Adrenal gland (tissue), 12 donors: Measurements from ENCODE around the gene CA10. TPM values are rescaled to one million over a fixed set of nuclear protein-coding genes. Genes with fewer than 3 reads are reported as not detected.

Source experiments
- DNase-seq, 7 donors: peaks; one replicate each; pipeline ENCODE4 v3.0.0-alpha.2; 2019 to 2020
- H3K27ac ChIP-seq, 5 donors: fragments of 200-600 bp; sonication (generic) in 4 of 5; 1 replicate in 3 of 5; 2 replicates in 2 of 5; pipeline versions ENCODE4 v1.5.1 to v1.8.0; 2016 to 2020; ENCODE audit warnings: mild to moderate bottlenecking in 1 of 5
- H3K27me3 ChIP-seq: fragments of 200-600 bp; 2 replicates; pipeline ENCODE4 v1.8.0; 2021
- H3K36me3 ChIP-seq, 2 donors: fragments of 200-600 bp; replicated peaks in 1 of 2; 1 replicate in 1 of 2; 2 replicates in 1 of 2; pipeline versions ENCODE4 v1.5.1 to v1.8.0; 2018 to 2022
- H3K4me1 ChIP-seq, 2 donors: fragments of 200-600 bp; replicated peaks in 1 of 2; 1 replicate in 1 of 2; 2 replicates in 1 of 2; pipeline versions ENCODE4 v1.5.1 to v1.8.0; 2018 to 2021
- H3K4me3 ChIP-seq, 4 donors: fragments of 200-600 bp; sonication (generic) in 3 of 4; one replicate each; pipeline ENCODE4 v1.5.1; 2016 to 2018
- H3K9me3 ChIP-seq, 3 donors: fragments of 200-600 bp; sonication (generic) in 1 of 3; replicated peaks in 1 of 3; 1 replicate in 2 of 3; 2 replicates in 1 of 3; pipeline versions ENCODE4 v1.5.1 to v1.8.0; 2016 to 2021
- POLR2A ChIP-seq, 2 donors: fragments of 450-650 bp; IDR thresholded peaks; one replicate each; pipeline ENCODE4 v1.6.1; 2017; ENCODE audit warnings: antibody characterized with exemption in 2 of 2, mild to moderate bottlenecking in 2 of 2, moderate library complexity in 1 of 2
- WGBS, 4 donors: extraction: QIAGEN DNeasy Blood & Tissue Kit in 2 of 4; methylation state at CpG; one replicate each; pipeline versions ENCODE4 v1.1.5 to v1.1.7; 2013 to 2017; 5-methylcytosine and 5-hydroxymethylcytosine counted together
- intact Hi-C, 2 donors: fragments of 100-400 bp; cut with DNase I; formaldehyde crosslinking; loops; one replicate each; pipeline versions ENCODE4 v1.14.1 to v1.15.0; 2022 to 2023
- polyA plus RNA-seq, 3 donors: library from polyadenylated mRNA; stranded (reverse); fragments of 200-250 nt in 2 of 3; fragments of 350-450 nt in 1 of 3; fragmentation: Illumina TruSeq in 1 of 3; extraction: RNeasy Lipid Tissue Mini Kit (QIAGEN cat#74804) in 1 of 3; gene quantifications; one replicate each; pipeline ENCODE4 v1.2.3, GENCODE V29; 2013 to 2014
- total RNA-seq, 9 donors: library from RNA; depleted of rRNA in 4 of 9; stranded (reverse); fragments of >200 nt in 4 of 9; fragments of 120-200 nt in 1 of 9; fragmentation: NEBNext Ultra II Directional in 1 of 9; extraction: Animal tissue kit (Norgen Biotek cat#: 25700) in 1 of 9; gene quantifications; one replicate each; pipeline versions ENCODE4 v1.1.0 to v1.2.4, GENCODE V29; 2013 to 2023
- TF ChIP-seq, protein P1 (sequence below), 6 experiments: fragments of 450-650 bp in 4 of 6; fragments of 200-600 bp in 2 of 6; sonication (generic) in 1 of 6; IDR thresholded peaks; 1 replicate in 5 of 6; 2 replicates in 1 of 6; pipeline versions ENCODE4 v1.5.1 to v1.8.0; 2016 to 2021; ENCODE audit warnings: antibody characterized with exemption in 6 of 6, mild to moderate bottlenecking in 2 of 6, moderate library complexity in 1 of 6
- donor health status: healthy with polysubstance abuse.
- donor health status: Bipolar disorder and iron deficiency.
- donor health status: DM: yes; HTN: yes; CAD: no.
- donor health status: DM: no; HTN: no; CAD: no.
- donor health status: DM: no; HTN: no; CAD: no.
- donor health status: DM: yes; HTN: yes; CAD: no.

CA10 gene
- total and polyA plus RNA-seq, 12 donors: 0.27 to 3.1 (median 2.5) TPM; not detected in 5

DNA sequence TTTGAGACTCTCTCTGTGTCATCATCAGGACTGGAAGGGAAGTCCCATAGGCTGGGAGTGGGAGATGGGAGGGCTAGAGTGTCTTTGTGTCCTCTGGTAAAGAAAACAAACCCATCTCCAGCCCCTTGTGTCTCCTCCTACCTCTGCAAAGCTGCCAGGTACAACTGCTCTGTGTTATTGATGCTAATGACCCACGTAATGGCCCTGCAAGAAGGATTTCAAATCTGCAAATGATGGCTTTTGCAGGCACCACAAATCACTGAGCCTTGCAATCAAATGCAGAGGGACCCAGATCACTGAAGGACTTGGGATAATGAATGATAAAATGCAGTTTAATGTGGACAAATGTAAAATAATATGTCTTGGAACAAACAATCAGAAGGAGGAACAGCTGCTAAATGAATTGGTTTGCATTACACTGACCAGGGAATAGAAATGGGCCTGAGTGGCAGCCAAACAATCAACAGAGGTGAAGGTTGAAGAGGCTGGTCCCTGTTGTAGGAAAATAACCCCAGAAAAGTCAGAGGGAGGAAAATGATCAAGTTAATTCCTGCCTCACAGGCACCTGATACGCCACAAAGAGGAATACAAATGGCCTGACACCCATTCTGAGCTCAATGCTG lies 473.1 kb downstream of the CA10 start:
- Histone ChIP-seq H3K4me3 (no peak overlapping the region), H3K36me3 (no peaks in the 10 kb centered on the region), H3K4me1 (no peaks in the 10 kb centered on the region), H3K27me3 (no peaks in the 10 kb centered on the region), H3K9me3 (no peaks in the 10 kb centered on the region), H3K27ac (no peak overlapping the region)
- intact Hi-C loops: no loop called here
- 60 to 76% (median 71%) methylated on average over 2 of the region's 2 CpGs for WGBS, 4 donors
- no peak for TF ChIP-seq POLR2A (IDR thresholded peaks at IDR 0.05)
- TF ChIP-seq, protein P1, sequence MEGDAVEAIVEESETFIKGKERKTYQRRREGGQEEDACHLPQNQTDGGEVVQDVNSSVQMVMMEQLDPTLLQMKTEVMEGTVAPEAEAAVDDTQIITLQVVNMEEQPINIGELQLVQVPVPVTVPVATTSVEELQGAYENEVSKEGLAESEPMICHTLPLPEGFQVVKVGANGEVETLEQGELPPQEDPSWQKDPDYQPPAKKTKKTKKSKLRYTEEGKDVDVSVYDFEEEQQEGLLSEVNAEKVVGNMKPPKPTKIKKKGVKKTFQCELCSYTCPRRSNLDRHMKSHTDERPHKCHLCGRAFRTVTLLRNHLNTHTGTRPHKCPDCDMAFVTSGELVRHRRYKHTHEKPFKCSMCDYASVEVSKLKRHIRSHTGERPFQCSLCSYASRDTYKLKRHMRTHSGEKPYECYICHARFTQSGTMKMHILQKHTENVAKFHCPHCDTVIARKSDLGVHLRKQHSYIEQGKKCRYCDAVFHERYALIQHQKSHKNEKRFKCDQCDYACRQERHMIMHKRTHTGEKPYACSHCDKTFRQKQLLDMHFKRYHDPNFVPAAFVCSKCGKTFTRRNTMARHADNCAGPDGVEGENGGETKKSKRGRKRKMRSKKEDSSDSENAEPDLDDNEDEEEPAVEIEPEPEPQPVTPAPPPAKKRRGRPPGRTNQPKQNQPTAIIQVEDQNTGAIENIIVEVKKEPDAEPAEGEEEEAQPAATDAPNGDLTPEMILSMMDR (IDR thresholded peaks at IDR 0.05): no peak
- DNase-seq: no peak

- TF ChIP-seq, protein P1 (IDR thresholded peaks at IDR 0.05): no peak
- TF ChIP-seq POLR2A (IDR thresholded peaks at IDR 0.05): no peak
- H3K27ac ChIP-seq: no peak overlapping the region
- H3K4me3 ChIP-seq: no peak overlapping the region
- no peaks in the 10 kb centered on the region for H3K9me3 ChIP-seq
- no peaks in the 10 kb centered on the region for H3K4me1 ChIP-seq
- 39 to 60% (median 50%) methylated on average over 5 of the region's 5 CpGs for WGBS, 4 donors
- no peaks in the 10 kb centered on the region for H3K36me3 ChIP-seq
- intact Hi-C loops: no loop called here
- DNase-seq: no peak
- H3K27me3 ChIP-seq: no peaks in the 10 kb centered on the region
Measured at GRCh38 chr17:51684214-51684613, 474.3 kb downstream of the CA10 start.

- intact Hi-C loops: no loop called here
- no peak for TF ChIP-seq POLR2A (IDR thresholded peaks at IDR 0.05)
- TF ChIP-seq, protein P1 (IDR thresholded peaks at IDR 0.05): no peak
- WGBS, 4 donors: 73 to 81% (median 77%) methylated on average over 10 of the region's 10 CpGs
Measured at GRCh38 chr17:51683291-51683690, 475.2 kb downstream of the CA10 start.

DNA sequence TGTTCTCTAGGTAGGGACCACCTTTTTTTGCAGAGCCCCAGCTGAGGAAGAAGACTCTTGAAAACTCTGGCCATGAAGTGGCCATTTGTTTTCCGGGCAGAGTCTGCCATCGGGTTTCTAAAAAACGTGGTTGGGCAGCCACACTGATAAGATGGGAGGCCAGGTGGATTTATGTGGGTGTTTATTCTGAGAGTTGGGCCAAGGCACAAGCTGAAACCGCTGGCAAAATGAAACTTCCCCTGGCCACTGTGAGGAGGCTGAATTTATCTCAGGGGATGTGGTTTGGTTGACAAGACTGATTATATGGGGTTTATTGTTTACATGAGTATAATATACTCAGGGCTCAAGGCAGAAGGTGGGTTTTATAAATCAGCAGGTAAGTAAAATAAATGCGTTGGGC lies 476.4 kb downstream of the CA10 start:
- Histone ChIP-seq H3K27ac (no peak overlapping the region), H3K36me3 (no peaks in the 10 kb centered on the region), H3K4me1 (no peaks in the 10 kb centered on the region), H3K27me3 (no peaks in the 10 kb centered on the region), H3K4me3 (no peak overlapping the region), H3K9me3 (no peaks in the 10 kb centered on the region)
- intact Hi-C loops: no loop called here
- no peak for DNase-seq
- WGBS, 4 donors: 48 to 52% (median 50%) methylated on average over 5 of the region's 5 CpGs
- no peak for TF ChIP-seq POLR2A (IDR thresholded peaks at IDR 0.05)
- TF ChIP-seq, protein P1 (IDR thresholded peaks at IDR 0.05): no peak

More at GRCh38 chr17:51683291-51683690, 475.2 kb downstream of the CA10 start:
- H3K4me3 ChIP-seq: no peak overlapping the region
- H3K27me3 ChIP-seq: no peaks in the 10 kb centered on the region
- H3K4me1 ChIP-seq: no peaks in the 10 kb centered on the region
- H3K27ac ChIP-seq: no peak overlapping the region
- no peaks in the 10 kb centered on the region for H3K9me3 ChIP-seq
- H3K36me3 ChIP-seq: no peaks in the 10 kb centered on the region
- no peak for DNase-seq
